Breast epithelium (tissue), 3 donors: ENCODE data around the gene ATP13A5.

ENCODE experiments used
- CTCF ChIP-seq, 3 donors: fragments of 450-650 bp; IDR thresholded peaks; one replicate each; pipeline ENCODE4 v1.5.1; 2016 to 2017; ENCODE audit warnings: antibody characterized with exemption in 3 of 3, mild to moderate bottlenecking in 3 of 3, moderate library complexity in 3 of 3
- POLR2AphosphoS5 ChIP-seq, 3 donors: sonication (generic); formaldehyde crosslinking; IDR thresholded peaks; one replicate each; pipeline ENCODE4 v1.6.1; 2017; ENCODE audit warnings: antibody characterized with exemption in 3 of 3

- TF ChIP-seq POLR2AphosphoS5 (IDR thresholded peaks at IDR 0.05), result no peak
- no peak for TF ChIP-seq CTCF (IDR thresholded peaks at IDR 0.05)
Measured at GRCh38 chr3:193403307-193403706, 24.8 kb upstream of the ATP13A5 start.
